HG02943 (cell line): Measurements from ENCODE around the gene ADAMTSL3.
"Not testable (repeated sequence)": the region's sequence is repeated elsewhere in the genome, so short reads cannot be mapped to it uniquely, and the experiment has no call there.

Experiments used
- ATAC-seq: cut with Tn5 transposase; IDR thresholded peaks from one replicate; pipeline ENCODE4 v1.9.1; 2021; ENCODE audit warnings: mild to moderate bottlenecking, low read depth, moderate library complexity; ENCODE audit not compliant: unreplicated experiment

The ADAMTSL3 gene

GRCh38 chr15:83699028-83699427 is 45.1 kb downstream of the ADAMTSL3 start:
- ATAC-seq, result no peak

GRCh38 chr15:83700082-83700481 is 46.2 kb downstream of the ADAMTSL3 start:
- ATAC-seq, result no peak

GRCh38 chr15:83702314-83702713 is 48.4 kb downstream of the ADAMTSL3 start:
- ATAC-seq, result not testable (repeated sequence)

DNA sequence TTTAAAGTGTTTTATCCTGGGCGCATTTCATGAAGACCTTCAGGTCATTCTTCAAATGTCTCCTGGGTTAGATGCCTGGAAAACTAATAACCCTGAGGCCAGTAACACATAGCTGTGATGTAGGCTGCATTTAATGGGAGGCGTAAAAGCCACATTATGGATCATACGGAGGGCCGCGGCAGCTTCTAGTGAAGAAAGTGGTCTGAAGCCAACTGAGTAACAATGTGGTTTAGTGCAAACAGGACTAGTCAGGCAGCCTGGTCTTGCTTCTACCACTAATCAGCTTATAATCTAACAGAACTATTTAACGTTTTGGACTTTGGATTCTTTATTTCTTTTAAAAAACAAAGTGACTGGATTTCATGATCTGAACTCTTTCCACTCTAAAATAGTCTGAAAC is 54.4 kb downstream of the ADAMTSL3 start:
- ATAC-seq, result no peak

DNA sequence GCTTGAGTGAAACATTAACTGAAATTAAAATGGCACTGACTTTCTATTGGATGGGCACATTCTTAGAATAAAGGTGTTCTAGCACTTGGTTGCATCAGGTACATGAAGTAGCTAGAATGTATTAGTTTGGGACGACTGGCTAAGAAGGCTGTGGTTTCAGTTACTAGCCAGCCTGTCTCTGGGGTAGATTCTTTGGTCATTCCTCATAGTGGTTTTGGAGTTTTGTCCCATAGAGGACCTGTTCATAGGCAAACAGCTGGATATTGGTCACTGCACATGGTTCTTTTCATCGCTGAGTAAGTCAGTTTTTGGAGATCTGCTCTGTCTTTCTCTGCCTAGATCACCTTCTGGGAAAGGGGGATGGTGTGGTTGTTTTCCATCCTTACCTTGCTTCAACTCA is 55.3 kb downstream of the ADAMTSL3 start:
- no peak for ATAC-seq

GRCh38 chr15:83709811-83710210 is 55.9 kb downstream of the ADAMTSL3 start:
- ATAC-seq, result no peak

DNA sequence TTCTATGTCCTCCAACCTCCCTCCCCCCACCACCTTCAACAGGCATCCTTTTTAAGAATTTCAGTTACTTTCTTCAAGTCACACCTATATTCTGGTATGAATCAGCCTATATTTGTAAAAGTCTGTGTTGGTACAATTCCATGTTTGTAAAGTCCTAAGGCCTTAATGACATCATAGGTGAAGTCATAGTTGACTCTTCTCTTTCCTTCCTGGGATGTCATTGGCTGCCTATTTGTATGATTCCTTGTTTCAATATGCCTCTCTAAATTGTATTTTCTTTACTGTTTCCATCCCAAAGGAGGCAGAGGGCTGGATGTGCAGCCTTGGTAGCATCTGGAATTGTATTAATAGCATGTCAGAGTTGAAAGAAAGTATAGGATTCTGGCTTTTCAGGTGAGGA is 56.5 kb downstream of the ADAMTSL3 start:
- ATAC-seq, result no peak

DNA sequence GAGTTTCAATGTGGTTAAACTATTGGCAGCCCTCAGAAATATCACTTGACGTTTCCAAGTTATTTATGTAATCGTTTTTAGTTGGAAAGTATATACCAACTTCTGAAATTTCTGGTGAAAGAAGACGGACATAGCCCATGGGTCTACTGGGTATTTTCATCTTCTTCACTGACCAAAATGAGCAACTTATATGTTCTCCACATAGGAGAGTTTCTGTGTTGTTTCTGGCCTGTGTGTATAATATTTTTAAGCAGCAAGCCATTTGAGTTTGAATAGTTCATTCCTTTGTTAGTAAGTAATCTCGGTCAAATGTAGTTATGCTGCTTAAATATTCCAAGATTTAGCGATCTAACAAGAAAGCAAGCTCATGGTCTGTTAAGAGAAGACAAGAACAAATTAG is 57.3 kb downstream of the ADAMTSL3 start:
- ATAC-seq, result no peak

DNA sequence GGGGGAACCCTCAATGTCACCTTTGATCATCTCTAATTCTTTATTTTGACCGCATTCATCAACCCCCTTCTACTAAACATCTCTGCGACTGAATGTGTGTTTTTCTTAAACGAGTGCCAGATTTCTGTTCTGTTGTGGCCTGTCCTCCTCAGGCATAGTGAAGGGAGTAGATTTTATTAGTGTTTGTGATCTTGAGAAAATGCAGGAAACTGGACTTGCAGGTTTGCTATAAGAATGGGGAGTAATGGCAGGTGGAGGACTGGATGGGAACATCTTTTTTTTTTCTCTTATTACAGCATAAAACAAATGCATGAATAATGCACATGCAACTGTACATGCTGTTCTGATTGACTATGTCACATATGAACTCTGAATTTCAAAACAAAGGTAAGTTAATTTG is 59.3 kb downstream of the ADAMTSL3 start:
- no peak for ATAC-seq

- ATAC-seq, result no peak
Measured at GRCh38 chr15:83714939-83715628, 61.2 kb downstream of the ADAMTSL3 start.

DNA sequence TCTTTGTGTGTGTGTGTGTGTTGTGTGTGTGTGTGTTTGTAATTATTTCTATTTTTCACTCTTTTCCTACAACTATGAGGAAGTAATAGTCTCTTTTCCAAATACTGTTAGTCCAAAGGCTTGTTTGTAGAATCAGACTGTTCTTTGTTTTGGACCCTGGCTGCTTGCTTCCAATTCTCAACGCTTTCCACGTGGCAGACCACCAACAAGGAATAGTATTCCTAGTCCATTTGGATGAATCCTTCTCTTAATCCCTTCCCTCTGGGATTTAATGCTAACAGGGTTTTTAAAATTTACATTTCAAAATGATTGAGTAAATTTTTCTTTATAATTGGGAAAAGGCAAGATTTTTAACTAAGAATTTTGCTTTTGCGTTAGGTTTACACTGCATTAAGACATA is 62.7 kb downstream of the ADAMTSL3 start:
- ATAC-seq, result no peak

DNA sequence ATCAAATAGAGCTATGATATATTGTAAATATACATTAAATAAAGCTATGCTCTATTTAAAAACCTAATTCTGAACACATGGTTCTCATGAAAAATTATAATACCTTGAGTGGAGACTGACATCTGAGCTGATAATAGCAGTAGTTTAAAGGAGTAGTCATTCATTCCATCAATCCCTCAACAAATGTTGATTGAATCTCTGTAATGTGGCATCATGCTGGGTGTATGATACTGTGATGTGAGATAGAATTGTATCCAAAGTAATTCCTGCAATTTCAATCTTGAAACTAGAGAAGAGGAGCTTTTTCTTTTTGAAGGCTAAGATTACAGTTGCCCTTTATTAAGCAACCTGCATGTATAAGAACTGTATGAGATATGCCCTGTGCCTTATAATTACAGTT is 63.1 kb downstream of the ADAMTSL3 start:
- ATAC-seq, result no peak

- no peak for ATAC-seq
Measured at GRCh38 chr15:83720468-83720867, 66.5 kb downstream of the ADAMTSL3 start.

- ATAC-seq, result no peak
Measured at GRCh38 chr15:83721031-83721430, 67.1 kb downstream of the ADAMTSL3 start.

GRCh38 chr15:83721981-83722380 is 68.1 kb downstream of the ADAMTSL3 start:
- ATAC-seq, result no peak

DNA sequence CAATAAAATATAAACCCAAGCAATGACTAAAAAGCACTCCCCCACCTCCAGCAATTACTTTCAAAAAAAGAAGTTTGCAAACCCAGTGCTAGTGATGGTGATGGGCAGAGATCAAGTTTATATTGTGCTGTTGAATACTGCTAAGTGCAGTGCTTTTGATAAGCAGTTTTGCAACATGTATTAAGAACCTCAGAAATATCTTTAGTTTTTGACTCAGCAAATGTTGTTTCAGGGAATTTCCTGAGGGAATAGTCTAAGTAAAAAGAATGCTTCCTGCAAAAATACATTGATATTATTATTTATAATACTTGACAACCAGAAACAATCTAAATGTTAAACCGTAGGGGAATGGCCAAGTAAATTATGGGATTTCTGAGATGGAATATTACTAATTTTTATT is 69.3 kb downstream of the ADAMTSL3 start:
- ATAC-seq, result no peak

DNA sequence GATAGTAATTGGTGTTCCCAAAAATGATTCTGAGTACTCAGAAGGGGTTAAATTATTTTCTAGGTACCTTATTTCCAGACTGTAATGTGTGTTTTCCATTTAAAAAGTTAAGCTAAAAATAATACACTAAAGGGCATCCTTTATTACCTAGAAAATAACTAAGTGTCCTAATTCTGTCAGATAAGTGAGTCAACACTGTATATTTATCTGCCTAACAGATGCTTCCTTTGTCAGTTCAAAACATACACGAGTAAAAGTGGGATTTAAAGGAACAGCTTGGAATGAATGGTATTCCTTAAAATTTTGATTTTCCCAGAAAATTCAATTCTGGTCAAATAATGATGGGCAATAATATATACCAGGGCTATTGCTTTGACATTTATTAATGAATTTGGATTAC is 78.3 kb downstream of the ADAMTSL3 start:
- no peak for ATAC-seq

DNA sequence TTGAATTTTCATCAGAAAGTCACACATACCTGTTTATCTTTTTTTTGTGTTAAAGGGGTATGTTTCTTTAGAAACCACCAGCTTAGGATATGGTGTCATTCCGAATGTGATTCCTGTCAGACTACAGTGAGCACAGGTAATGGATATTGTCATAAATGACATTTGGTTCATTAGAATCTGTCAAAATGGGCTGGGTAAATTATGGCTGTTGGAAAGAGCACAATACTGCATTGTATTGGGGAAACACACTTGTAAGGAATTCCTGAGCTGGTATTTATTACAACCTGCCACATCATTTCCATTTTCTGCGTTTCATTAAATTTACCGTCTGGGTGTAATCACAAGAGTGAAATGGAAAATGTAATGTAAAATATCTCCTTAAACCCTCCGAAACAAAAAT is 78.8 kb downstream of the ADAMTSL3 start:
- ATAC-seq, result no peak

- ATAC-seq, result no peak
Measured at GRCh38 chr15:83733206-83733605, 79.3 kb downstream of the ADAMTSL3 start.

- ATAC-seq, result no peak
Measured at GRCh38 chr15:83733691-83734090, 79.8 kb downstream of the ADAMTSL3 start.

DNA sequence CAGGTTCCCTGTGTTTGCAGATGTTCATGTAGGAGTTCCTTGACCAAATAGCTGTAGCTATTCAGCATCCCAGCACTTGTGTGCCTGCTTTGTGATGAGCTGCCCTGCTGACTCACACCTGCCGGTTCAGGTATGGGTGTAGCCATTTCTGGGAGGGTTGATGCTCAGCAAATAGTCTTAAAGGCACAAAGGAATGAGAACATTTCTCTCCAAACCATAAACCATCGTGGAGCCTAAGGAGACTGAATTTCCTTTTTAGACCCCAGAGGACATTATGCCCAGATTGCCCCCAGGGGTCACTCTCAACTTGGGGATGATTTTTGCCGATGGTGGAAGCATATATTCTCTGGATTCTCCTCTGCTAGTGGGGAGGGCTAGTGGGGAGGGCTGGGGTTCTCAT is 80.6 kb downstream of the ADAMTSL3 start:
- no peak for ATAC-seq

DNA sequence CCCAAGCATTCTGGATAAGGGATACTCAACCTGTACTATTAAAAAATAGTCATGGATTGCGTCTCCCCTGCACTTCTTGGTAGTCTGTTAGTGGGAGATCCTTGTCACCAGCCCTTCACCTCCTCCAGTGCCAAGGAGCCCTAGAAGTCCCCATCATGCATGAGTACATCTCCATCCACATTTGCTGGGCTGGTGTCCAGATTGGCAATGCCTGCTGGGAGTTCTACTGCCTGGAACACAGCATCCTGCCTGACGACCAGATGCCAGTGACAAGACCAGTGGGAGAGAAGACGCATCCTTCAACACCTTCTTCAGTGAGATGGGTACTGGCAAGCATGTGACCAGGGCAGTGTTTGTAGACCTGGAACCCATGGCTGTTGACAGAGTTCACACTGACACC is 85.7 kb downstream of the ADAMTSL3 start:
- ATAC-seq, result no peak

DNA sequence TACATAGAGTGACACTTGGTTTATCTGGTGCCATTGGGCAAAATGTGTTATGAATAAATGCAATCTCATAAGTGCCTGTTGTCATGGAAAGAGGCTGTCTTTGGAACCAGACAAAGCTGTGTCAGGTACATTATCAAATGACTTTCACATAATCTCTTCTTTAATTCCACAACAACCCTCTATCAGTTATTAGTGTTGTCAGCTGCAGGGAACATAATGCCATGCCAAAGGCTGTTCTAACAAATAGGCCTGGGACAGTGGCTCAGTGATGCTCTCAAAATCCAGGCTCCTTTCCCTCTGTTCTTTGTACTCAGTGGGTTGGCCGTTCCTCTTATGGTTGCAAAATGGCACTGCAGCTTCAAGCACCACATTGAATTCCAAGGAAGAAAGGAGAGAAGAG is 91.8 kb downstream of the ADAMTSL3 start:
- no peak for ATAC-seq
